Hepatocyte (in vitro differentiated cells): ENCODE results near the gene NEU4.

Experiments used
- CTCF ChIP-seq: fragments of 200-600 bp; sonication (generic); IDR thresholded peaks from 2 replicates; pipeline ENCODE4 v1.5.1; 2016; ENCODE audit warnings: antibody characterized with exemption, mild to moderate bottlenecking; ENCODE audit not compliant: poor library complexity
- EZH2 ChIP-seq: fragments of 200-600 bp; sonication (generic); IDR thresholded peaks from 2 replicates; pipeline ENCODE4 v1.6.1; 2016; ENCODE audit warnings: antibody characterized with exemption, mild to moderate bottlenecking, borderline replicate concordance
- EZH2phosphoT487 ChIP-seq: fragments of 200-600 bp; sonication (generic); IDR thresholded peaks from one replicate; pipeline ENCODE4 v1.6.1; 2018; ENCODE audit warnings: antibody characterized with exemption, mild to moderate bottlenecking, low read depth, moderate library complexity; ENCODE audit not compliant: unreplicated experiment, severe bottlenecking

GRCh38 chr2:241813644-241814392, 4.8 kb downstream of the NEU4 start:
- TF ChIP-seq CTCF = no peak
- TF ChIP-seq EZH2 = no peak
- TF ChIP-seq EZH2phosphoT487 = no peak
